ENCODE results near the gene WWTR1.

WWTR1 gene

GRCh38 chr3:149609595-149609994, 48.2 kb downstream of the WWTR1 start:
- H3K27me3 ChIP-seq (ENCODE audit: insufficient read depth, poor library complexity, severe bottlenecking): peaks cover 7% of the 10 kb centered on the region
- H3K27ac ChIP-seq (replicated peaks): no peak overlapping the region
- DNase-seq (ENCODE audit: low read depth in 1 of 2, low spot score in 1 of 2): no peak
- TF ChIP-seq GABPA (IDR thresholded peaks at IDR 0.05; ENCODE audit: low read depth): no peak
- TF ChIP-seq CTCF (IDR thresholded peaks at IDR 0.05; ENCODE audit: insufficient read depth, low read length): no peak
- no peak for TF ChIP-seq POLR2AphosphoS5 (IDR thresholded peaks at IDR 0.05; ENCODE audit: low read depth)
- no peak for TF ChIP-seq SPI1 (IDR thresholded peaks at IDR 0.05; ENCODE audit: borderline replicate concordance, low read depth)
- TF ChIP-seq REST (IDR thresholded peaks at IDR 0.05; ENCODE audit: insufficient replicate concordance, low read depth): no peak
- no peak overlapping the region for H3K4me3 ChIP-seq (replicated peaks; ENCODE audit: insufficient read depth, low read length)

GRCh38 chr3:149608987-149609386, 48.8 kb downstream of the WWTR1 start:
- DNase-seq (ENCODE audit: low read depth in 1 of 2, low spot score in 1 of 2): no peak
- no peak overlapping the region for H3K27ac ChIP-seq (replicated peaks)
- H3K4me3 ChIP-seq (replicated peaks; ENCODE audit: insufficient read depth, low read length): no peak overlapping the region
- H3K27me3 ChIP-seq (ENCODE audit: insufficient read depth, poor library complexity, severe bottlenecking): peaks cover 7% of the 10 kb centered on the region
- TF ChIP-seq CTCF (IDR thresholded peaks at IDR 0.05; ENCODE audit: insufficient read depth, low read length) (no peak), REST (IDR thresholded peaks at IDR 0.05; ENCODE audit: insufficient replicate concordance, low read depth) (no peak), POLR2AphosphoS5 (IDR thresholded peaks at IDR 0.05; ENCODE audit: low read depth) (no peak), SPI1 (IDR thresholded peaks at IDR 0.05; ENCODE audit: borderline replicate concordance, low read depth) (no peak), GABPA (IDR thresholded peaks at IDR 0.05; ENCODE audit: low read depth) (no peak)

DNA sequence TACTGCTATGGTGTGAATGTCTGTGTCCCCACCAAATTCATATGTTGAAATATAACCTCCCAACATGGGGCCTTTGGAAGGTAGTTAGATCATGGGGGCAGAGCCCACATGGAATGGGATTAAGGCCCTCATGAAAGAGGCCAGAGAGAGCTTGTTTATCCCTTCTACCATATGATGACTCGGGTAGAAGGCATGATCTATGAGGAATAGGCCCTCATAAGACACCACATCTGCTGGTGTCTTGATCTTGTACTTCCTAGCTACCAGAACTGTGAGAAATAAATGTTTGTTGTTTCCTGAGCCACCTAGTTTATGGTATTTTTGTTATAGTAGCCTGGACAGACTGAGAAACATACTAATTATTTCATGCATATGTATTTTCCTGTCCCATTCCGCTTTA, 51.9 kb downstream of the WWTR1 start:
- Histone ChIP-seq H3K27me3 (ENCODE audit: insufficient read depth, poor library complexity, severe bottlenecking) (peaks cover 3% of the 10 kb centered on the region), H3K27ac (replicated peaks) (no peak overlapping the region), H3K4me3 (replicated peaks; ENCODE audit: insufficient read depth, low read length) (no peak overlapping the region)
- TF ChIP-seq GABPA (IDR thresholded peaks at IDR 0.05; ENCODE audit: low read depth) (no peak), REST (IDR thresholded peaks at IDR 0.05; ENCODE audit: insufficient replicate concordance, low read depth) (no peak), SPI1 (IDR thresholded peaks at IDR 0.05; ENCODE audit: borderline replicate concordance, low read depth) (no peak), CTCF (IDR thresholded peaks at IDR 0.05; ENCODE audit: insufficient read depth, low read length) (no peak), POLR2AphosphoS5 (IDR thresholded peaks at IDR 0.05; ENCODE audit: low read depth) (no peak)
- no peak for DNase-seq (ENCODE audit: low read depth in 1 of 2, low spot score in 1 of 2)

Measured in HL-60 (cell line).